ENCODE data around the gene SEMA3F.

DNA sequence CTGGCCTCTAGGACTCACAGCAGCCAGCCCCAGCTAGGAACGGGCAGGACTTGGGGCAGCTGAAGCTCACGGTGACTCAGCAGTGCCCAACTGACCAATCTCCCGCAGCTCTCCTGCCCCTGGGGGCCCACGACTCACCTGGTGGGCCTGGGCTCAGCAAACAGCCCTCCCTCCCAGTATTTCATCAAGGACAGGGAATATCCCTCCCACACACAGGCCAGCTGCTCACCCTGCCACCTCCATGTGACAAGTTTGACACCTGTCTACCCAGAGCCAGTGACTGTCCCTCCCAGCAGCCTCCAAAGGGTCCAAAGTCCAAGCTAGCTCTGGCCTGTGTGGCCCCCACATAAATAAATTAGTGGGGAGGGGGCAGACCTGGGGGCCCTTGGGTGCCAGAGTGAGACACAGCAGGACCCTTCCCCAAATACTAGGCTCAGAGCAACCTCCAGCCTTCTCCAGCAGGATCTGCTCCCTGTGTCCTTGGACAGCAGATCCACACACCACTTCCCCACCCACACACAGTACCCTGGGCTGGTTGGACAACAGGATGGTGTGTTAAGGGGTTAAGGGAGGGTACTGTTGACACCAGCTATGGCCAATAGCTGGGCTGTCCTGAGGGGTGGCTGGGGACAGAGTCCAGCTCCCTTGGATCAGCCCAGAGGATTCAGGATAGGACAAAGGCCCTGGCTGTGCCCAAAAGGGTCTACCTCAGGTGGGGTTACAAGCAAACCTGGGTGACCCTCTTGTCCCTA lies 40.6 kb downstream of the SEMA3F start:
- TF ChIP-seq CHD1 (IDR thresholded peaks at IDR 0.05; ENCODE audit: low read depth, low read length) (no peak), POLR2AphosphoS5 (IDR thresholded peaks at IDR 0.05; ENCODE audit: low read length) (no peak), CEBPB (IDR thresholded peaks at IDR 0.05; ENCODE audit: borderline replicate concordance in 1 of 2, low read depth in 2 of 2, low read length in 2 of 2) (no peak), BCL11A (IDR thresholded peaks at IDR 0.05; ENCODE audit: low read depth, low read length) (no peak)
